PC-9 (cell line): ENCODE results near the gene ELMO1. TPM values are rescaled to one million over a fixed set of nuclear protein-coding genes. Genes with fewer than 3 reads are reported as not detected.

Source experiments
- BruUV-seq: library from RNA; stranded (reverse); fragments of 400-500 nt; replicated peaks from 2 replicates; lab custom pipeline; 2021; lab: Mats Ljungman, UMichigan
- CTCF ChIA-PET: fragments of 300-600 bp; sonication (Branson Sonifier 250); formaldehyde crosslinking; loops from one replicate; lab custom pipeline; 2022; ENCODE audit warnings: antibody characterized with exemption; lab: Charles Lee
- POLR2A ChIA-PET: fragments of 300-600 bp; sonication (Branson Sonifier 250); formaldehyde crosslinking; loops from one replicate; lab custom pipeline; 2022; ENCODE audit warnings: antibody characterized with exemption; ENCODE audit not compliant: unreplicated experiment; lab: Charles Lee
- DNase-seq, 2 experiments: peaks; one replicate each; pipeline versions ENCODE4 v3.0.0 to v3.0.0-alpha.2; 2015 to 2022; ENCODE audit warnings: mixed read lengths in 1 of 2
- H2AFZ ChIP-seq: fragments of 200-600 bp; sonication (generic); 2 replicates; pipeline ENCODE4 v1.8.1; 2017; ENCODE audit warnings: antibody characterized with exemption
- H3F3A ChIP-seq: fragments of 200-600 bp; sonication (generic); 2 replicates; pipeline ENCODE4 v1.8.1; 2017; ENCODE audit warnings: antibody characterized with exemption, mild to moderate bottlenecking, low read depth; ENCODE audit not compliant: insufficient read depth
- H3K27ac ChIP-seq: fragments of 200-600 bp; sonication (generic); 2 replicates; pipeline ENCODE4 v1.6.1; 2016; ENCODE audit warnings: mixed run types
- H3K27me3 ChIP-seq: fragments of 200-600 bp; sonication (generic); 2 replicates; pipeline ENCODE4 v1.6.1; 2016; ENCODE audit warnings: low read depth, mixed run types; ENCODE audit not compliant: insufficient read depth
- H3K36me3 ChIP-seq: fragments of 200-600 bp; sonication (generic); 2 replicates; pipeline ENCODE4 v1.6.1; 2016; ENCODE audit warnings: low read depth, mixed run types
- H3K4me1 ChIP-seq: fragments of 200-600 bp; sonication (generic); replicated peaks from 2 replicates; pipeline ENCODE4 v1.6.1; 2016; ENCODE audit warnings: mixed run types; ENCODE audit not compliant: insufficient read depth
- H3K4me2 ChIP-seq: fragments of 200-600 bp; sonication (generic); 2 replicates; pipeline ENCODE4 v1.6.1; 2017; ENCODE audit warnings: mixed run types
- H3K4me3 ChIP-seq: fragments of 200-600 bp; sonication (generic); 2 replicates; pipeline ENCODE4 v1.6.1; 2016; ENCODE audit warnings: mixed run types
- H3K79me2 ChIP-seq: fragments of 200-600 bp; sonication (generic); 2 replicates; pipeline ENCODE4 v1.6.1; 2017; ENCODE audit warnings: low read depth, mixed run types
- H3K9me2 ChIP-seq: fragments of 200-600 bp; sonication (generic); 2 replicates; pipeline ENCODE4 v1.8.1; 2017; ENCODE audit warnings: mild to moderate bottlenecking; ENCODE audit not compliant: insufficient read depth
- H3K9me3 ChIP-seq: fragments of 200-600 bp; sonication (generic); 2 replicates; pipeline ENCODE4 v1.8.1; 2016; ENCODE audit warnings: low read depth; ENCODE audit not compliant: insufficient read depth
- H4K20me1 ChIP-seq: fragments of 200-600 bp; sonication (generic); 2 replicates; pipeline ENCODE4 v1.8.1; 2017; ENCODE audit not compliant: insufficient read depth
- EZH2 ChIP-seq: fragments of 200-600 bp; sonication (generic); IDR thresholded peaks from 2 replicates; pipeline ENCODE4 v1.8.0; 2017; ENCODE audit warnings: antibody characterized with exemption, low read depth
- intact Hi-C: fragments of 100-400 bp; cut with micrococcal nuclease; formaldehyde crosslinking; loops from one replicate; pipeline ENCODE4 v1.10.0; 2022; ENCODE audit not compliant: unreplicated experiment
- total RNA-seq: library from RNA; stranded (reverse); gene quantifications from 2 replicates; pipeline ENCODE4 v1.2.3, GENCODE V29; 2021
- TF ChIP-seq, protein P1 (sequence below): fragments of 200-600 bp; sonication (generic); conservative IDR thresholded peaks from 2 replicates; pipeline ENCODE4 v1.6.1; 2017; ENCODE audit warnings: mixed run types, antibody characterized with exemption, mild to moderate bottlenecking, moderate library complexity

Gene ELMO1
- total RNA-seq, 1 experiment from 2014 or later = 4.8 TPM

DNA sequence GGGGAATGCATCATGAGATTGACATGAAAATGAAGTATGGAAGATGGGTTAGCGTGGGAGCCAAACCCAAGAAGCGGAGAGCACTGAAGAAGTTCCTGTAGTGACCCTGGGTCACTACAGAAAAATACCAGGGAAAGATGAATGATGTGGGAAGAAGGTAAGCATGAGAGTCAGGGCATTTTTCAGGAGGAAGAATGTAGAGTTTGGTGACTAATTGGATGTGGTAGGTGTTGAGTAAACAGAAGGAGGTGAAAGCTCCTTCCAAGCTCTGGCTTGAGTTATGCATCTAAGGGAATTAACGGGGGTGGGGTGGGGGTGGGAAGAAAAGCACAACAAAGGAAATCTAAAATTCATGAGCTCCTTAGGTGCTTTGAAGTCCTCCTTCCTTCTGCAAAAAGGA, 486.3 kb downstream of the ELMO1 start:
- intact Hi-C loops = no loop called here

DNA sequence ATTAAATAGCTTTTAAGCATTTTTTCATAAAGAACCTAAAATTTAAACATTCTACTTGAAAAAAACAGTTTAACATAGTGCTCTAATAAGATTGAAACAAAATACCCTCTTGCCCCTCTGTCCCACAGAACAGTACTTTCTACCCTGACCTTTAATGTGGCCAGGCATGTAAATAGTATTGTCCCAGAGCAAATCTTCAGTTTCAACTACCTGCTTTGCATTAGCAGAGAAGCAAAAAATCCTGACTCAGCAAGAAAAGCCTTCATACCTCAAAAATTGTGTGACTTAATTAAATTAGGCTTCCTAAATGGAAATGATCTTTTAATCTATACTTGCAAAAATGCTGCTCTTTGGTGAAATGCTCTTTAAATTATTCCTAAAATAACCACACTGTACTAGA, 487.0 kb downstream of the ELMO1 start:
- Histone ChIP-seq H3K4me3 (no peak overlapping the region), H2AFZ (no peak overlapping the region), H3K4me2 (no peak overlapping the region), H3K9me2 (no peaks in the 10 kb centered on the region), H3K9me3 (no peaks in the 10 kb centered on the region), H3K27ac (no peak overlapping the region), H3K4me1 (no peaks in the 10 kb centered on the region), H3F3A (no peaks in the 10 kb centered on the region), H3K79me2 (no peaks in the 10 kb centered on the region), H4K20me1 (no peaks in the 10 kb centered on the region), H3K36me3 (no peaks in the 10 kb centered on the region), H3K27me3 (peaks cover 12% of the 10 kb centered on the region; the same call in 1 of the 2 replicates)
- intact Hi-C loops = no loop called here
- ChIA-PET POLR2A (no interaction called here), CTCF (no interaction called here)
- no peak for DNase-seq
- TF ChIP-seq, protein P1, sequence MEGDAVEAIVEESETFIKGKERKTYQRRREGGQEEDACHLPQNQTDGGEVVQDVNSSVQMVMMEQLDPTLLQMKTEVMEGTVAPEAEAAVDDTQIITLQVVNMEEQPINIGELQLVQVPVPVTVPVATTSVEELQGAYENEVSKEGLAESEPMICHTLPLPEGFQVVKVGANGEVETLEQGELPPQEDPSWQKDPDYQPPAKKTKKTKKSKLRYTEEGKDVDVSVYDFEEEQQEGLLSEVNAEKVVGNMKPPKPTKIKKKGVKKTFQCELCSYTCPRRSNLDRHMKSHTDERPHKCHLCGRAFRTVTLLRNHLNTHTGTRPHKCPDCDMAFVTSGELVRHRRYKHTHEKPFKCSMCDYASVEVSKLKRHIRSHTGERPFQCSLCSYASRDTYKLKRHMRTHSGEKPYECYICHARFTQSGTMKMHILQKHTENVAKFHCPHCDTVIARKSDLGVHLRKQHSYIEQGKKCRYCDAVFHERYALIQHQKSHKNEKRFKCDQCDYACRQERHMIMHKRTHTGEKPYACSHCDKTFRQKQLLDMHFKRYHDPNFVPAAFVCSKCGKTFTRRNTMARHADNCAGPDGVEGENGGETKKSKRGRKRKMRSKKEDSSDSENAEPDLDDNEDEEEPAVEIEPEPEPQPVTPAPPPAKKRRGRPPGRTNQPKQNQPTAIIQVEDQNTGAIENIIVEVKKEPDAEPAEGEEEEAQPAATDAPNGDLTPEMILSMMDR = no peak
- TF ChIP-seq EZH2 = no peak
- BruUV-seq = no TSS peak

More for the DNA sequence above, 486.3 kb downstream of the ELMO1 start:
- POLR2A ChIA-PET = no interaction called here
- Histone ChIP-seq H3K36me3 (no peaks in the 10 kb centered on the region), H3K27ac (no peak overlapping the region), H3K27me3 (peaks cover 12% of the 10 kb centered on the region; the same call in 1 of the 2 replicates), H3K4me3 (no peak overlapping the region), H4K20me1 (no peaks in the 10 kb centered on the region), H3K4me2 (no peak overlapping the region), H3K9me3 (no peaks in the 10 kb centered on the region), H3K9me2 (no peaks in the 10 kb centered on the region), H3K4me1 (no peaks in the 10 kb centered on the region), H2AFZ (no peak overlapping the region), H3F3A (no peaks in the 10 kb centered on the region), H3K79me2 (no peaks in the 10 kb centered on the region)
- TF ChIP-seq, protein P1 = no peak
- TF ChIP-seq EZH2 = no peak
- no TSS peak for BruUV-seq
- CTCF ChIA-PET = no interaction called here
- DNase-seq = peak in 1 of 2 experiments; percentile 55

DNA sequence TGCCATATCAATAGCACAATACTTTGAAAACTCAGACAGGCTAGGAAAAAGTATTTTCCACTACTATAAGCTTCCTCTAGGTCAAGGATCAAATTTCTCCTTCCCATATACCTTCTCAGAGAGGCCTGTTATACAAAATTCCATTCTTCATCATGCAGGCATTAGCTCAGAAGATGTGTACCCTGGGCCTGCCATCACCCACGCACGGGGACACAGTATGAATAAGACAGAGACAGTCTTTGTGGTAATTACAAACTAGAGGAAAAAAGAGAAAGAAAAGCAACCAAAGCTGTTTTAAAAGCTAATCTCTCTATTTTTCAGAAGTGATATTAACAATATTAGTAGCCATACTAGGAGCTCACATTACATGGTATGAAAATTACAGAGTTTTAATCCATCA, 487.6 kb downstream of the ELMO1 start:
- POLR2A ChIA-PET = no interaction called here
- intact Hi-C loops = no loop called here
- no TSS peak for BruUV-seq

More for the DNA sequence above, 487.6 kb downstream of the ELMO1 start:
- H3K9me2 ChIP-seq = no peaks in the 10 kb centered on the region
- no peak overlapping the region for H2AFZ ChIP-seq
- CTCF ChIA-PET = interaction anchor here (0.6 kb wide), 1 partner anchor 499 kb away, joined by 5 read pairs; no protein-coding TSS in a partner anchor
- DNase-seq = no peak
- no peaks in the 10 kb centered on the region for H3F3A ChIP-seq
- no peak overlapping the region for H3K4me2 ChIP-seq
- no peak overlapping the region for H3K27ac ChIP-seq
- H3K27me3 ChIP-seq = peaks cover 8% of the 10 kb centered on the region; the same call in 1 of the 2 replicates
- TF ChIP-seq, protein P1 = no peak
- no peak for TF ChIP-seq EZH2
- H3K36me3 ChIP-seq = no peaks in the 10 kb centered on the region
- no peaks in the 10 kb centered on the region for H3K79me2 ChIP-seq
- H3K9me3 ChIP-seq = no peaks in the 10 kb centered on the region
- H3K4me1 ChIP-seq = no peaks in the 10 kb centered on the region
- no peaks in the 10 kb centered on the region for H4K20me1 ChIP-seq
- no peak overlapping the region for H3K4me3 ChIP-seq
